B cell (primary cell): Measurements from ENCODE around the gene TMEM225. TPM values are rescaled to one million over a fixed set of nuclear protein-coding genes. Genes with fewer than 3 reads are reported as not detected.

ENCODE experiments used
- ATAC-seq: fragments of 200-7000 bp; cut with Tn5 transposase; one replicate; pipeline ENCODE4 v1.10.0; 2021; ENCODE audit warnings: low read depth, mild to moderate bottlenecking, moderate number of reproducible peaks, moderate library complexity
- CTCF ChIA-PET: fragments of 350-600 bp; sonication (Branson Sonifier 250); formaldehyde crosslinking; loops from one replicate; lab custom pipeline; 2021; ENCODE audit warnings: antibody characterized with exemption, inconsistent platforms; lab: Charles Lee
- POLR2A ChIA-PET: fragments of 350-600 bp; sonication (Branson Sonifier 250); formaldehyde crosslinking; loops from one replicate; lab custom pipeline; 2021; ENCODE audit warnings: antibody characterized with exemption; lab: Charles Lee
- DNase-seq: peaks from one replicate; pipeline ENCODE4 v3.0.0; 2013
- H2AFZ ChIP-seq: 2 replicates; pipeline ENCODE4 v1.6.1; 2012; ENCODE audit warnings: mild to moderate bottlenecking, low read depth, low read length; ENCODE audit not compliant: insufficient read depth, poor library complexity, severe bottlenecking
- H3K27ac ChIP-seq, 2 donors: 1 replicate in 1 of 2; 2 replicates in 1 of 2; pipeline ENCODE4 v1.5.1; 2012 to 2013; ENCODE audit warnings: low read length in 2 of 2, mild to moderate bottlenecking in 2 of 2, moderate library complexity in 1 of 2
- H3K27me3 ChIP-seq, 4 experiments: fragments of 200-600 bp in 1 of 4; sonication (generic) in 1 of 4; replicated peaks in 1 of 4; 1 replicate in 2 of 4; 2 replicates in 2 of 4; pipeline versions ENCODE4 v1.6.1 to v1.7.0; 2013 to 2016; ENCODE audit warnings: low read length in 3 of 4, mild to moderate bottlenecking in 2 of 4, mixed read lengths in 1 of 4, moderate library complexity in 1 of 4; ENCODE audit not compliant: insufficient read depth in 4 of 4, control insufficient read depth in 3 of 4; ENCODE audit errors: control extremely low read depth in 1 of 4
- H3K36me3 ChIP-seq, 2 experiments: replicated peaks in 1 of 2; 1 replicate in 1 of 2; 2 replicates in 1 of 2; pipeline versions ENCODE4 v1.6.1 to v1.7.1; 2013; ENCODE audit warnings: low read length in 1 of 2; ENCODE audit not compliant: insufficient read depth in 2 of 2, control insufficient read depth in 1 of 2; ENCODE audit errors: control extremely low read depth in 1 of 2, extremely low read depth in 1 of 2
- H3K4me1 ChIP-seq, 2 donors: fragments of 200-600 bp in 1 of 2; sonication (generic) in 1 of 2; 1 replicate in 1 of 2; 2 replicates in 1 of 2; pipeline versions ENCODE4 v1.5.1 to v1.6.1; 2013 to 2017; ENCODE audit warnings: low read length in 2 of 2; ENCODE audit not compliant: control insufficient read depth in 2 of 2, insufficient read depth in 2 of 2
- H3K4me2 ChIP-seq: replicated peaks from 2 replicates; pipeline ENCODE3; 2012; ENCODE audit warnings: mild to moderate bottlenecking, low read depth, low read length; ENCODE audit not compliant: poor library complexity, severe bottlenecking
- H3K4me3 ChIP-seq, 5 experiments: fragments of 200-600 bp in 1 of 5; sonication (generic) in 1 of 5; 1 replicate in 3 of 5; 2 replicates in 2 of 5; pipeline versions ENCODE4 v1.5.1 to v1.7.0; 2011 to 2016; ENCODE audit warnings: low read length in 4 of 5, mild to moderate bottlenecking in 4 of 5, low read depth in 2 of 5, control low read depth in 1 of 5, moderate library complexity in 1 of 5; ENCODE audit not compliant: insufficient read depth in 1 of 5; ENCODE audit errors: control extremely low read depth in 1 of 5, extremely low read depth in 1 of 5
- H3K79me2 ChIP-seq: fragments of 200-600 bp; sonication (generic); one replicate; pipeline ENCODE4 v1.6.0; 2016; ENCODE audit warnings: low read length; ENCODE audit not compliant: control insufficient read depth, insufficient read depth
- H3K9ac ChIP-seq: fragments of 200-600 bp; sonication (generic); 2 replicates; pipeline ENCODE4 v1.6.1; 2017; ENCODE audit warnings: mild to moderate bottlenecking, low read length, moderate library complexity
- H3K9me3 ChIP-seq, 3 donors: one replicate each; pipeline versions ENCODE4 v1.6.1 to v1.7.1; 2013; ENCODE audit warnings: low read length in 2 of 3; ENCODE audit not compliant: control insufficient read depth in 2 of 3, insufficient read depth in 1 of 3; ENCODE audit errors: control extremely low read depth in 1 of 3
- H4K20me1 ChIP-seq: 2 replicates; pipeline ENCODE4 v1.6.0; 2012; ENCODE audit warnings: mild to moderate bottlenecking, low read length; ENCODE audit not compliant: insufficient read depth, control insufficient read depth, poor library complexity, severe bottlenecking
- H3K27ac Mint-ChIP-seq: one replicate; pipeline ENCODE4 v1.8.0; 2021; ENCODE audit warnings: mixed read lengths
- H3K27me3 Mint-ChIP-seq: one replicate; pipeline ENCODE4 v1.8.0; 2021; ENCODE audit warnings: mixed read lengths
- H3K4me1 Mint-ChIP-seq: one replicate; pipeline ENCODE4 v1.8.0; 2021; ENCODE audit warnings: mixed read lengths
- H3K4me3 Mint-ChIP-seq: one replicate; pipeline ENCODE4 v1.8.0; 2021; ENCODE audit warnings: mixed read lengths
- H3K9me3 Mint-ChIP-seq: one replicate; pipeline ENCODE4 v1.8.0; 2022; ENCODE audit warnings: mixed read lengths; ENCODE audit not compliant: insufficient read depth
- CTCF ChIP-seq: fragments of 200-600 bp; IDR thresholded peaks from one replicate; pipeline ENCODE4 v1.8.0; 2022; ENCODE audit warnings: antibody characterized with exemption, mild to moderate bottlenecking
- EZH2 ChIP-seq: IDR thresholded peaks from 2 replicates; pipeline ENCODE4 v1.6.1; 2012; ENCODE audit warnings: borderline replicate concordance, low read depth, mild to moderate bottlenecking, moderate library complexity, low read length; ENCODE audit not compliant: insufficient read depth, poor library complexity, severe bottlenecking
- WGBS: methylation state at CpG from one replicate; pipeline ENCODE4 v1.1.5; 2013; ENCODE audit warnings: missing lambda C conversion rate; ENCODE audit not compliant: insufficient coverage; 5-methylcytosine and 5-hydroxymethylcytosine counted together
- intact Hi-C: fragments of 100-400 bp; cut with micrococcal nuclease; formaldehyde crosslinking; loops from one replicate; pipeline ENCODE4 v1.10.0; 2022
- polyA plus RNA-seq: library from polyadenylated mRNA; depleted of rRNA; stranded (reverse); fragments of >200 nt; gene quantifications from 2 replicates; pipeline ENCODE4 v1.2.3, GENCODE V29; 2012
- total RNA-seq, 2 donors: library from RNA; stranded (reverse); fragments of 120-200 nt in 1 of 2; gene quantifications; 1 replicate in 1 of 2; 2 replicates in 1 of 2; pipeline versions ENCODE4 v1.2.3 to v1.2.4, GENCODE V29; 2013 to 2022

The TMEM225 gene
- total and polyA plus RNA-seq, 2 donors (not counting 1 experiment from before 2014, with no cell fraction given): not detected

GRCh38 chr11:123920943-123921342 is 35.5 kb upstream of the TMEM225 start:
- Histone ChIP-seq H3K4me3 (no peak overlapping the region), H4K20me1 (no peaks in the 10 kb centered on the region), H2AFZ (no peak overlapping the region), H3K4me1 (no peaks in the 10 kb centered on the region), H3K79me2 (no peaks in the 10 kb centered on the region), H3K9ac (no peak overlapping the region), H3K4me2 (no peak overlapping the region), H3K27ac (no peak overlapping the region), H3K9me3 (no peaks in the 10 kb centered on the region), H3K27me3 (no peaks in the 10 kb centered on the region), H3K36me3 (no peaks in the 10 kb centered on the region)
- DNase-seq: no peak
- WGBS: 100% methylated on average over 2 of the region's 3 CpGs
- intact Hi-C loops: no loop called here
- Mint-ChIP-seq H3K9me3 (no peaks in the 10 kb centered on the region), H3K27ac (no peak overlapping the region), H3K4me1 (no peaks in the 10 kb centered on the region), H3K27me3 (no peaks in the 10 kb centered on the region), H3K4me3 (no peak overlapping the region)
- TF ChIP-seq CTCF: no peak
- TF ChIP-seq EZH2: no peak
- POLR2A ChIA-PET: no interaction called here
- no peak for ATAC-seq
- CTCF ChIA-PET: no interaction called here

GRCh38 chr11:123905826-123906225 is 20.4 kb upstream of the TMEM225 start:
- H3K27ac Mint-ChIP-seq: no peak overlapping the region
- intact Hi-C loops: no loop called here
- 86% methylated on average over 2 of the region's 3 CpGs for WGBS
- CTCF ChIA-PET: no interaction called here
- peaks cover 10% of the 10 kb centered on the region for H3K27me3 Mint-ChIP-seq
- ATAC-seq (no peak), DNase-seq (no peak)
- Histone ChIP-seq H3K27me3 (no peaks in the 10 kb centered on the region), H3K4me2 (no peak overlapping the region), H3K36me3 (no peaks in the 10 kb centered on the region), H3K4me1 (no peaks in the 10 kb centered on the region), H2AFZ (no peak overlapping the region), H3K9me3 (no peaks in the 10 kb centered on the region), H4K20me1 (no peaks in the 10 kb centered on the region), H3K27ac (no peak overlapping the region), H3K4me3 (no peak overlapping the region), H3K9ac (no peak overlapping the region), H3K79me2 (no peaks in the 10 kb centered on the region)
- TF ChIP-seq EZH2: no peak
- no peak for TF ChIP-seq CTCF
- no peaks in the 10 kb centered on the region for H3K9me3 Mint-ChIP-seq
- no peak overlapping the region for H3K4me3 Mint-ChIP-seq
- H3K4me1 Mint-ChIP-seq: no peaks in the 10 kb centered on the region
- POLR2A ChIA-PET: no interaction called here
